GM12891 (cell line): ENCODE measurements around the gene PCBD2.
A peak's percentile ranks its signal among the peaks of the same experiment; 100 is the strongest.

Experiments used
- DNase-seq: peaks from one replicate; pipeline ENCODE4 v3.0.0; 2011; ENCODE audit warnings: low spot score; ENCODE audit not compliant: insufficient read length
- FAIRE-seq: peaks from 2 replicates; lab custom pipeline; 2011; peaks lifted over from hg19 to GRCh38; lab: Jason Lieb, UNC
- PAX5 ChIP-seq: IDR thresholded peaks from 2 replicates; pipeline ENCODE4 v1.6.1; 2011; ENCODE audit warnings: low read length, moderate library complexity, mild to moderate bottlenecking; ENCODE audit not compliant: insufficient read depth, severe bottlenecking
- POLR2A ChIP-seq: IDR thresholded peaks from 2 replicates; pipeline ENCODE4 v1.6.1; 2011; ENCODE audit warnings: low read depth, low read length, control low read depth
- POLR2AphosphoS5 ChIP-seq: IDR thresholded peaks from 2 replicates; pipeline ENCODE4 v1.6.1; 2011; ENCODE audit warnings: low read depth, low read length, control low read depth
- POU2F2 ChIP-seq: IDR thresholded peaks from 2 replicates; pipeline ENCODE4 v1.6.1; 2011; ENCODE audit warnings: low read depth, mild to moderate bottlenecking, control low read depth, low read length, moderate library complexity
- SPI1 ChIP-seq: IDR thresholded peaks from 2 replicates; pipeline ENCODE4 v1.6.1; 2011; ENCODE audit warnings: low read depth, low read length, control low read depth
- TAF1 ChIP-seq: IDR thresholded peaks from 2 replicates; pipeline ENCODE4 v1.6.1; 2011; ENCODE audit warnings: low read depth, low read length, control low read depth

PCBD2 gene

DNA sequence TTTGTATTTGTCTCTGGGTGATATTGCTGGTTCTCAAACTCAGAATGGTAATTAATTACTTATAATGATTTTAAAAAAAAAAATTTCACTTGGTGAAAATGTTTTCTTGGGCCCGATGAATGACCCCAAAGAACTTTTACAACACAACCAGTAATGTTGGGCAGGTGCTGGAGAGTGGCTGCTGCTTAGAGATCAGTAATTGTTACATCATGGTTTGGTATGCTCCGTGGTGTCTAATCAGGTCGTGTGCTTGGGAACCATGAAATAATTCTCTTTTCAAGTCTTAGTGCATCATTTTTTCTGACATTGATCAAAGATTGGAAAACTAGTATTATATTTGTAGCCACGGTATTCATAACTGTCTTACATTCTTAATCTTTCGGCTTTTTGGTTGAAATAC lies 29.3 kb downstream of the PCBD2 start:
- FAIRE-seq (no peak), DNase-seq (no peak)
- TF ChIP-seq POLR2AphosphoS5 (no peak), PAX5 (no peak), SPI1 (no peak), POU2F2 (no peak), POLR2A (no peak), TAF1 (no peak)

DNA sequence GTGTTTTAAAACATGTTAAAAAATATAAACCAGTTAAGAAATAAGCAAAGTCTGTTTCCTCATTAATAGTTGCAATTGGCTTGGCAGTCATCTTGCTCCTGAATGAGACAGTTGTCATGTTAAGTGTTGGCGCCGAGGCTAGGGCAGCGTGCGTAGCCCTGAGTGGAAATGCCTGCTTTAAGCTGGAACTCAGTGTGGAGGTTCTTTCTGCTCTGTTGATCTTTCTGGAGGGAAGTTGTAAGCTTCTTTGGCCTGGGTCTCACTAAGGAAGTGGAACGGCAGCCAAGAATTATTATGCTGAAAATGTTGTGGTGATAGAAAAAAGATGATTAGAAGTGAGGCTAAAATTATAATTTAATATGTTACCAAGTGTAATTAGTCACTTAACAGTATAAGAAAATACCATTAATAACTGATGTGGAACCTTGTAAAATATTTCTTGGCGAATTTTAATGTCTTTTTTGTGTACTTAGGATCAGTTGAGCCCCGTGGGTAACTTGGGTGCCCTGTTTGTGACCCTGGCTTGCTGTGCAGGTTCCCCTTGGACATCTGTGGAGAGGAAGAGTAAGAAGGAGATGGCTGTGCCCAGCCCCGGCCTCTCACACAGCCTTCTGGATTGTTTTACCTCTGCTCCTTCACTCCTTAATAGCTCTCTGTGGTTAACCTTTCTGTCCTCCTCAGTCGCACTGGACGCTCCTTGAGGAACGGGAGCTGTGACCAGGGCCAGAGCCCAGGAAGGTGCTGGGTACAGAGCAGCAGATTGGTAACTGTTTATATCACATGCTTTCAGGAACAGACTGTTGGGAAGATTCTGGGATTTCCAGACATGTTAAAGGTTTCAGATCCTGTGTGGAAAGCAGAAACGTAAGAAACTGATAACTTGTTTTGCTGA lies 31.0 kb downstream of the PCBD2 start:
- DNase-seq, result no peak
- TF ChIP-seq POU2F2 (no peak), PAX5 (no peak), POLR2AphosphoS5 (no peak), TAF1 (no peak), SPI1 (no peak), POLR2A (no peak)
- FAIRE-seq, result no peak

DNA sequence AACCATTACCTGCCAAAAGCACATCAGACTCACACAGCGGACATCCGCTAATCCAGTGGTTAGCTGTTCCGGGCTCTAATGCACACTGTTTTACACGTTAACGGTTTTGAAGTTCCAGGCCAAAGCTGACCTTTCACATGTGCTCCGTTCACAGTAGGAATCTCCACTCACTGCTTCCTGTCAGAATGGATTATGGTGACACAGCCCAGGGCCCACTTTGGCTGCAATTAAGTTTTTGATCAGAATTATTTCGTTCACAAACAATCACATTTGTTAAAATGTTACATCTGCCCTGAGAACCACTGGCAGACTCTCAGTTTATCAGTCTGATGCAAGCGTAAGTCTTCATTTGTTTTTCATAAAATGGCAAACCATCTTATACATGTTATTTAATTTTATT lies 32.6 kb downstream of the PCBD2 start:
- FAIRE-seq (peak; percentile 60), DNase-seq (no peak)
- TF ChIP-seq POU2F2 (no peak), POLR2AphosphoS5 (no peak), PAX5 (no peak), POLR2A (no peak), SPI1 (no peak), TAF1 (no peak)

DNA sequence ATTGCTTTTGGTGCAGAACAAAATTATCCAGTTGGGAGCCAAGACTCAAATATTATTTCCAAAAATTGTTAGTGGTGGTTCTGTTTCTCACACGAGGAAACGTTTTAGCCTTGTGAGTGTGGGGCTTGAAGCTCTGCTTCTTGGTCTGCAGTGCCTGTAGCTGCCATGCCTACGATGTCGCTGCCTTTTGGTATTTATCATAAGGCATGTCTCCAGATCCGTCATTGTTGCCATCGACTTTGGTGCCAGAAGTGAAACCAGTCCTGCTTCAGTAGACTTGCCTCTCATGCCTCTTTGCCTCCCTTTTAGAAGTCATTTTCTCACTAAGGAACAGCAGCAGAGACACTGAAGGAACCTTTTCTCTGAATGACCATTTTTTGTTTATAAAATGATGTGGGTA lies 33.1 kb downstream of the PCBD2 start:
- FAIRE-seq (no peak), DNase-seq (no peak)
- no peak for TF ChIP-seq SPI1
- TF ChIP-seq POU2F2, result no peak
- no peak for TF ChIP-seq PAX5
- no peak for TF ChIP-seq POLR2A
- no peak for TF ChIP-seq POLR2AphosphoS5
- TF ChIP-seq TAF1, result no peak

DNA sequence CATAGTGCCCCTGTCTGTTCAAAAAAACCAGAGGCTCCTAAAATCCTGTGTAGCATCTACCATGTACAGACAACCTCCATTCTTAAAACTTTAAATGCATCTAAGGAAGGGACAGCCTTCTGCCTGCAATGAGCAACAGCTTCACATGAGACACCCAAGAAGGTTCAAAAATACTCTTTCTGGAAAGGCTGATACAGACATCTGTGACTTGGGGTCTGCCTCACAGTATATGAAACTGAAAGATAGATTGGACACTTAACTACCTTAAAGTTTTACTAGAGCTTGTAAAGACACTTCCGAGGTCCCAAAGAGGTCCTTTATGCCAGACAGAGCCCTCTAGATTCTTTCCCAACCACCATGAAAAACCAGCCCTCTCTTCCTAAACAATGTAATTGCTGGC lies 34.6 kb downstream of the PCBD2 start:
- FAIRE-seq, result no peak
- no peak for DNase-seq
- TF ChIP-seq SPI1, result no peak

DNA sequence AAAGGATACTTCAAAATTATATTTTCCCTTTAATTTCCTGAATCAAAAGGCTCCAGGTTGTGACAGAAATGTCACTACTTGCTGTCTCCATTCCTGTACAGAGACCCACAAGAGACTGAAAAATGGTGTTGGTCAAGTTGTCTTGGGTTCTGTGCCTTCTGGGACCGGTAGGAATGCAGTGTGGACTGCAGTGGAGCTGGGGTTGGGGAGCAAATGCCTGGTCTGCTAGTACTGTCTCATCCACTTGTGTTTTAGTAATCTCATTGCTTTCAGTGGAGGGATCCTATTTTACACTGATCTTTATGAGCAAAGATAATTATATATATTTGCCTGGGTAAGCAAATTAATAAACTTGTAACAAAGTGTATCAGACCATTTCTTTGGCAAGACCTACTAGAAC lies 38.6 kb downstream of the PCBD2 start:
- TF ChIP-seq POLR2AphosphoS5 (no peak), POU2F2 (no peak)
- FAIRE-seq (no peak), DNase-seq (no peak)

DNA sequence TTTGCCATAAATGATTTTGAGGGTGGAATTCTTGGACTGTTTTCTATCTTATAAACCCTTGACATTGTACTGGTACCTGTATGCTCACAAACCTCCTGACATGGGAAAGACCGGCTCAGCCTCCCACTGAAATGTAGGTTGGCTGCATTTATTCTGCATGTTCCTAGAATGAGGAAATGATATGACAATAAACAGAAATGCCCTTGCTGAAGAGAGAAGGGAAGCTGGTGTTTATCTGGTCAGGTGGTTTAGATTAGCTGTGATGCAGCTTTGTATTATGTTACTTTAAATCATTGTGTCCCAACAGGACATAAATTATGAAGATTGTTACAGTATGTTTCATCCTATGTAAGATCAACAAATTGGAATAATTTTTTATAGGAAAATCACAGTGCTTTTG lies 39.7 kb downstream of the PCBD2 start:
- TF ChIP-seq TAF1 (no peak), SPI1 (no peak), POLR2AphosphoS5 (no peak), POLR2A (no peak), POU2F2 (no peak), PAX5 (no peak)
- FAIRE-seq, result no peak
- DNase-seq, result no peak

DNA sequence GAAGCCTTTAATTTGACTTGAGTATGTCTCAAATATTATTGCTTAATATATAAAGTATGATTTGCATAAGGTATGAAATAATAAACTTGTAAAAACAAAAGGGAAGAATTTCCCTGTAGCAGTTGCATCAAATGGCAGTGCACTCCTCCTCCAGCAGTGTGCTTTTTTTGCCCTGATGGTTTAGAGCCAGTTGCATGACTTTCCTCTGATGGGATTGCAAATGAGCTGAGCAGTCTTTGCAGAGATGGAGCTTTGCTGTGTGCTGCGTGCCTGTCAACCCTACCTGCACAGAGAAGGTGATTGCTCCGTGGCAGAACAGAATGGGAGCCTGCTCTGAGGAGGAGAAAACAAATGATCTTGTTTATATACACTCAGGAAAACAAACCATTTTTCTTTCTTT lies 40.1 kb downstream of the PCBD2 start:
- FAIRE-seq (no peak), DNase-seq (no peak)
- TF ChIP-seq POLR2A (no peak), PAX5 (no peak), TAF1 (no peak), POLR2AphosphoS5 (no peak)

DNA sequence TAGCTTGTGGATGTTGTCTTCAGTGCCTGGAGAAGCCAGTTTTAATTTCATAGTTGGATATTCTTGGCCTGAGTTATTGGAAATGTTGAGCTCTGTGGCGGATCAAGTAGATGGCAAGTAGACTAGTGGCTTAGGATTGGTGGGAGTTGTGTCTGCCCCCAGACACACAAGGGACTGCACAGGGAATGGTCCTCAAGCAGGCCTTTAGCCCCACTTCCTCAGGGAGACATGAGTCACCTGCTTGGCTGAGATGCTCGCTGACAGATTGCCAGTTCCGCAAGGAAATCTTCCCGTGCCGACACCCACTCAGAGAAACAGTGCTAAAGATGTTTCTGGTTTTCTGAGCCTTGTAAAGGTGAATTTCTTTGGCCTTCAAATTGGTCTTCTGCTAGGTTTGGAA lies 44.0 kb downstream of the PCBD2 start:
- no peak for FAIRE-seq
- TF ChIP-seq SPI1 (no peak), POU2F2 (no peak), PAX5 (no peak), POLR2AphosphoS5 (no peak), POLR2A (no peak)
- no peak for DNase-seq

DNA sequence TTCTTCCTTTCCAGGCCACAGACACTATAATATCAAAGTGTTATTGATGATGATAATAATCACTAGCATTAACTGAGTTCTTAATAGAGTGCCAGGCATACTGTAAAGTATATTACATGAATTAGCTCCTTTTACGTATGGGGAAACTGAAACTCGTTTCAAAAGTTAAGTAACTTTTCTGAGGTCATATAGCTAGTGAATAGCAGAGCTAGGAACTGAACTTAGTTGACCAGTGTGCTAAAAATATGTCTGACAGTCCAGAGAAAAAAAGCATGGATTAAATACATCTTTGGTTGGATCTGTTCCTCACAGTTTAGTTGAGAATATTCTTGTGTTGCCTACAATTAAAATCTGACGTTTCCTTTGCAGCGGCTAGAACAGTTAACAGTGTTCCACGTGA lies 44.4 kb downstream of the PCBD2 start:
- TF ChIP-seq POLR2A (no peak), POLR2AphosphoS5 (no peak), SPI1 (no peak), POU2F2 (no peak), TAF1 (no peak), PAX5 (no peak)
- DNase-seq (no peak), FAIRE-seq (peak; percentile 45)
